Glutamatergic neuron (in vitro differentiated cells): ENCODE results near the gene TMEM132C. TPM values are rescaled to one million over a fixed set of nuclear protein-coding genes. Genes with fewer than 3 reads are reported as not detected.

Source experiments
- DNase-seq: peaks from one replicate; pipeline ENCODE4 v3.0.0; 2022
- H3K27ac Mint-ChIP-seq: one replicate; pipeline ENCODE4 v1.8.0; 2020; ENCODE audit warnings: mild to moderate bottlenecking, mixed read lengths, inconsistent platforms; ENCODE audit not compliant: unreplicated experiment
- H3K27me3 Mint-ChIP-seq: one replicate; pipeline ENCODE4 v1.8.0; 2020; ENCODE audit warnings: mild to moderate bottlenecking, moderate library complexity, mixed read lengths, inconsistent platforms; ENCODE audit not compliant: unreplicated experiment
- H3K36me3 Mint-ChIP-seq: one replicate; pipeline ENCODE4 v1.8.0; 2020; ENCODE audit warnings: mild to moderate bottlenecking, mixed read lengths, inconsistent platforms; ENCODE audit not compliant: unreplicated experiment
- H3K4me1 Mint-ChIP-seq: one replicate; pipeline ENCODE4 v1.8.0; 2020; ENCODE audit warnings: mild to moderate bottlenecking, low read depth, mixed read lengths, inconsistent platforms; ENCODE audit not compliant: unreplicated experiment
- H3K4me3 Mint-ChIP-seq: one replicate; pipeline ENCODE4 v1.8.0; 2020; ENCODE audit warnings: mild to moderate bottlenecking, mixed read lengths, inconsistent platforms; ENCODE audit not compliant: unreplicated experiment
- H3K9me3 Mint-ChIP-seq: one replicate; pipeline ENCODE4 v1.8.0; 2020; ENCODE audit warnings: mild to moderate bottlenecking, moderate library complexity, mixed read lengths, inconsistent platforms; ENCODE audit not compliant: unreplicated experiment
- total RNA-seq: library from RNA; stranded (reverse); fragmentation: NEBNext Ultra II Directional; extraction: Animal tissue kit (Norgen Biotek cat#: 25700); gene quantifications from one replicate; pipeline ENCODE4 v1.2.1, GENCODE V29; 2021; ENCODE audit not compliant: unreplicated experiment
- TF ChIP-seq, protein P1 (sequence below): fragments of 200-600 bp; sonication (generic); IDR thresholded peaks from one replicate; pipeline ENCODE4 v1.5.0; 2021; ENCODE audit not compliant: partially characterized antibody, unreplicated experiment

The TMEM132C gene
- total RNA-seq, 1 donor from 2014 or later = 8.0 TPM

DNA sequence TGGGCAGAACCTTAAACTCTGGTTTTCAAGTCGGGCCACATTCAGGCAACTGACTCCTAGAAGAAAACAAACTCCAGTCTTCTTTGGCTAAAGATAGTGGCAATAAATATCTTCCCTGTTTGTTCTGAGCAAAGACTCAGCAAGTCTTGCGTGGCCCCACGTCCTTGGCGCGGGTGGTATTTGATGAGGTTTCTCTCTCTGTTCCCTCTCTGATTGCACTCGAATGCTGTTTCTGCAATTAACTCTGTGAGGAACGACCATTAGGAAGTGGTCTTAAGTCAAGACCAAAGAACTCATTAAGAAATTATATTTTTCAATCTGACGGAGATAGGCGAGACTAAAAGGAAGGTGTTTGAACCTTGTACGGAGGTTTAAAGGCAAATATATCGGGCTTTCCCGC, 177.6 kb downstream of the TMEM132C start:
- Mint-ChIP-seq H3K36me3 (no peaks in the 10 kb centered on the region), H3K9me3 (peaks cover 5% of the 10 kb centered on the region), H3K27me3 (peaks cover 2% of the 10 kb centered on the region), H3K4me3 (no peak overlapping the region), H3K4me1 (peaks cover 19% of the 10 kb centered on the region), H3K27ac (no peak overlapping the region)
- no peak for DNase-seq
- TF ChIP-seq, protein P1, sequence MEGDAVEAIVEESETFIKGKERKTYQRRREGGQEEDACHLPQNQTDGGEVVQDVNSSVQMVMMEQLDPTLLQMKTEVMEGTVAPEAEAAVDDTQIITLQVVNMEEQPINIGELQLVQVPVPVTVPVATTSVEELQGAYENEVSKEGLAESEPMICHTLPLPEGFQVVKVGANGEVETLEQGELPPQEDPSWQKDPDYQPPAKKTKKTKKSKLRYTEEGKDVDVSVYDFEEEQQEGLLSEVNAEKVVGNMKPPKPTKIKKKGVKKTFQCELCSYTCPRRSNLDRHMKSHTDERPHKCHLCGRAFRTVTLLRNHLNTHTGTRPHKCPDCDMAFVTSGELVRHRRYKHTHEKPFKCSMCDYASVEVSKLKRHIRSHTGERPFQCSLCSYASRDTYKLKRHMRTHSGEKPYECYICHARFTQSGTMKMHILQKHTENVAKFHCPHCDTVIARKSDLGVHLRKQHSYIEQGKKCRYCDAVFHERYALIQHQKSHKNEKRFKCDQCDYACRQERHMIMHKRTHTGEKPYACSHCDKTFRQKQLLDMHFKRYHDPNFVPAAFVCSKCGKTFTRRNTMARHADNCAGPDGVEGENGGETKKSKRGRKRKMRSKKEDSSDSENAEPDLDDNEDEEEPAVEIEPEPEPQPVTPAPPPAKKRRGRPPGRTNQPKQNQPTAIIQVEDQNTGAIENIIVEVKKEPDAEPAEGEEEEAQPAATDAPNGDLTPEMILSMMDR = no peak

DNA sequence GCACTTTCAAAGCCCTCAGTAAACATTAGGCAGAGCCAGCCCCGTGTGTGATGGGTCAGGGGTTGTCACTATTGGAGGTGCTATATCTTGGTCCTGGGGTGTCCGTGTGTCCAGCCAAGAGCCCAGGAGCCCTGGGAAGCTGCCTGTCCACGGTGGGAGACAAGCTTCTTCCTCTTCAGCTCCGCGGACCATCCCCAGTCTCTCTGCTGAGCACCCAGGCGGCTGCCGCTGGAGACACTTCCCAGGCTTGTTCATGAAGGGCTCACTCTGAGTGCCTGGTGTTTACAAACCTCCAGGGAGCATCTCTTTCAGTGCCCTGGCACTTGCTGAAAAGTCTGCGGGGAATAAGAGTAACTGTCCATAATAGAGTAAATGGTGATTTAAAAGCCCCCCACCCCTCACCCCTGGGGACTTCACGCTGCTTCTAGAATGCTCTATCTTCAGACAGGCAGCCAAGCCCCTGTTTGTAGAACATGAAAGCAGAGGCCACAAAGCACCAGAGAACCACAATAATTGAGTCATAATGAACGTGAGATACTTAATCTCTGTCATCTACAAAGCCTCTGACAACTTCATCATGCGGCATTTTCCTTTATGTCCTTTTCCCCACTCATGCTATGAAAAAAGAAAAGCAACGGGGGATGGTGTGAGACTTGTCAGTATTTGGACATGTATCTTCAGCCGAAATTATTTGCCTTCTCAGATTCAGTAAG, 178.6 kb downstream of the TMEM132C start:
- Mint-ChIP-seq H3K27me3 (peaks cover 2% of the 10 kb centered on the region), H3K27ac (no peak overlapping the region), H3K9me3 (peaks cover 4% of the 10 kb centered on the region), H3K36me3 (no peaks in the 10 kb centered on the region), H3K4me3 (no peak overlapping the region), H3K4me1 (peaks cover 16% of the 10 kb centered on the region)
- DNase-seq = peak; percentile 22
- TF ChIP-seq, protein P1 = no peak

DNA sequence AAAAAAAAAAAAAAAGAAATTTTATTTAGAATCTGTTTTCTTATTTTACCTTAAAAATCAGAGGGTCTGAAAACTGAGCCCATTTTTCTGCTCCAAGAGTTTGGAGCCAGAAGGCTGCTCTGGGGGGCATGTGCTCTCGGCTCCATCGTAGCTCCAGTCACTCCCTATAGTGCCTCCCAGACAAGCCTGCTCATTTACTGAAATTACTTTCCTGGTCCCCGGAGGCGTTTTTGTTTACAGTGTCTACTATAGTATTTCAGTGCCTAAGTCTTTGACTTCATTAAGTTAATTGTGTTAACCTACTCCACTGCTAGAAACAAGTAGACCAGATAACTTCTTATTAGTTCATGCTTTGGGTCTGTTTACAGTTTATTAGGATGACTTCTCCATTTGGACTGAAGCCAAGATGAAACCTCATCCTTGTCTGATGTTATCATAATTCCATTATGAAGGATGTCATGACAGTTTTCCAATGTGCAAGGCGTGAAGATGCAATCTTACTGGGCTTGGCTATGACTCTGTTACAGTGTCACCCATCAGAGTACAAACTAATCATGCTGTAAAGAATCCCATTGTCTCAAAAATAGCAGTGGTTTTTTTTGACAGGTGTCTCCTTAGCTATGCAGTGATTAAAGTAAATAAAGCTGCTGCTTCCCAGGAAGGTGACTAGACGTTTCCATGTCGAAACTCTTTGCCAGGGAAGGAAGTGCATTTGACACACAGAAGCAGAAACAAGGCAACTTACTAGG, 182.3 kb downstream of the TMEM132C start:
- no peak for DNase-seq
- Mint-ChIP-seq H3K4me1 (peaks cover 14% of the 10 kb centered on the region), H3K4me3 (no peak overlapping the region), H3K27me3 (peaks cover 3% of the 10 kb centered on the region), H3K36me3 (no peaks in the 10 kb centered on the region), H3K9me3 (no peaks in the 10 kb centered on the region), H3K27ac (no peak overlapping the region)
- TF ChIP-seq, protein P1 = no peak

DNA sequence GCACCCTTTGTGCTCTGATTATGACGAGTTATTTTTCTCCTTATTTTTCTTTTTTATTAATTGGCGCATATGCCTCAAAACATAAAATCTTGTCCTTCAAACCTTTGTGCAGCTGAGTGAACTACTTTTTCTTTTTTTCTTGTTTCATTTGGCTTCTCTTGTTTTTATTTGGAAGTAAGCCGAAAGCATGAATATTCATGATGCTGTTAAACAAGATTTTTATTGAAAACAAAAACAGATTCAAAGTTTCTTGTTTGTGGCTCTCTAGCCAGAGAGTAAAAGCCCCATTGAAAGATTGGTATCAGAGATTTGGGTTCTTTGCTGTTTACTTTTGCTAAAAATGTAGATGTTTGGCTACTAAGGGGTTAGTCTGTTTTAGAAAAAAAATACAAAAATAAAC, 183.8 kb downstream of the TMEM132C start:
- H3K36me3 Mint-ChIP-seq = no peaks in the 10 kb centered on the region
- H3K27me3 Mint-ChIP-seq = peaks cover 3% of the 10 kb centered on the region
- no peak overlapping the region for H3K4me3 Mint-ChIP-seq
- no peak overlapping the region for H3K27ac Mint-ChIP-seq
- no peaks in the 10 kb centered on the region for H3K9me3 Mint-ChIP-seq
- peaks cover 10% of the 10 kb centered on the region for H3K4me1 Mint-ChIP-seq
- DNase-seq = no peak
- TF ChIP-seq, protein P1 = no peak

DNA sequence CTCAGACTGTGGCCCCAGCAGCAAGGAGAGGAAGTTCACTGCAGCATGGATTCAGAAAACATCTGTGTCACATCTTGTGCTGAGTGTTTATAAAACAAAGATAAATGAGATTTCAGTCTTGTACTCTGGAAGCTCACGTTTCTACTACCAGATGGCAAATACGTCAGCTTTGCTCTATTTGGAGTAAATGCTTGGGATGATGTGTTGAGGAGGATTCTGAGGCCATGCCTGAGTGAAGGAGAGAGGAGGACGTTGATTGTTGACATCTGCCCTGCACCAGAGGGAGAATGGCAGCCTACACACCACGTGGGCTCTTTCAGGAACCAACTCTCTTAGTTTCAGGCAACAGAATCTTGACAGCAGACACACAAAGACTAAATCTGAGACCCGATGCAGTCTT, 188.9 kb downstream of the TMEM132C start:
- no peaks in the 10 kb centered on the region for H3K36me3 Mint-ChIP-seq
- H3K4me1 Mint-ChIP-seq = peaks cover 5% of the 10 kb centered on the region
- peaks cover 5% of the 10 kb centered on the region for H3K9me3 Mint-ChIP-seq
- DNase-seq = no peak
- H3K27me3 Mint-ChIP-seq = peaks cover 3% of the 10 kb centered on the region
- TF ChIP-seq, protein P1 = no peak
- H3K4me3 Mint-ChIP-seq = no peak overlapping the region
- H3K27ac Mint-ChIP-seq = peak overlapping the region; percentile 78
